NT2/D1 (cell line): ENCODE data around the gene ABAT.
"Not testable (repeated sequence)": the region's sequence is repeated elsewhere in the genome, so short reads cannot be mapped to it uniquely, and the experiment has no call there.

ENCODE experiments used
- DNase-seq: peaks from one replicate; pipeline ENCODE4 v3.0.0-alpha.2; 2011; ENCODE audit warnings: low read depth, low spot score
- H3K27me3 ChIP-seq: 2 replicates; pipeline ENCODE4 v1.6.0; 2011; ENCODE audit warnings: mild to moderate bottlenecking; ENCODE audit not compliant: insufficient read length, insufficient read depth
- H3K36me3 ChIP-seq: 2 replicates; pipeline ENCODE4 v1.6.1; 2011; ENCODE audit warnings: mild to moderate bottlenecking, low read length, mixed read lengths; ENCODE audit not compliant: insufficient read depth, insufficient read length
- H3K4me1 ChIP-seq: 2 replicates; pipeline ENCODE4 v1.5.1; 2011; ENCODE audit not compliant: insufficient read depth, insufficient read length
- H3K4me3 ChIP-seq: 2 replicates; pipeline ENCODE4 v1.5.1; 2011; ENCODE audit warnings: low read depth; ENCODE audit not compliant: insufficient read length
- H3K9ac ChIP-seq: 2 replicates; pipeline ENCODE4 v1.6.0; 2011; ENCODE audit warnings: low read depth; ENCODE audit not compliant: insufficient read length
- H3K9me3 ChIP-seq: 2 replicates; pipeline ENCODE4 v1.5.1; 2011; ENCODE audit warnings: mild to moderate bottlenecking, low read length; ENCODE audit not compliant: insufficient read depth
- SUZ12 ChIP-seq: IDR thresholded peaks from 2 replicates; pipeline ENCODE4 v1.6.1; 2011; ENCODE audit not compliant: insufficient read length, insufficient read depth; ENCODE audit errors: extremely low read depth
- YY1 ChIP-seq: IDR thresholded peaks from 2 replicates; pipeline ENCODE4 v1.6.1; 2011; ENCODE audit not compliant: insufficient read length, insufficient read depth
- ZNF274 ChIP-seq: IDR thresholded peaks from 2 replicates; pipeline ENCODE4 v1.6.1; 2011; ENCODE audit warnings: mild to moderate bottlenecking, low read depth, low read length

The ABAT gene

DNA sequence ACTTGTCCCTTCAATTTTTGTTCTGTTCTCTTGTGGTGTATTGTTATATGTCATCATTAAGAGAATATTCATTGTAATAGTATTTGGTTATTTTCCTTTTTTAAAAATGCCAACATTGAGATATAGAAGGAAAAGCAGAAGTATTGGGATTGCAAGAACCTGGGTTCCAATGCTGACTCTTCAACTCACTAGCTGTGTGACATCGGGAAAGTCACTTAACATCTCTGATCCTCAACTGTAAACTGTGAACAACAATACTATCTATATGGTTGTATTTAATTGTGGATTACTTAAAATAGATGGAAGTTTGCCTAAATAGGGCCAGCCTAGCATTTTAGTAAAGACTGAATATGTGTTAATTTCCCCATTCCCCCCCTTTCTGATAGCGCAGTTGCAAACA, 67.2 kb downstream of the ABAT start:
- peaks cover 4% of the 10 kb centered on the region; the same call in 1 of the 2 replicates for H3K9me3 ChIP-seq
- no peaks in the 10 kb centered on the region for H3K27me3 ChIP-seq
- H3K4me1 ChIP-seq, result no peaks in the 10 kb centered on the region
- H3K9ac ChIP-seq, result no peak overlapping the region
- no peaks in the 10 kb centered on the region for H3K36me3 ChIP-seq
- no peak overlapping the region for H3K4me3 ChIP-seq
- no peak for DNase-seq
- TF ChIP-seq YY1, result no peak
- no peak for TF ChIP-seq ZNF274
- TF ChIP-seq SUZ12, result no peak

DNA sequence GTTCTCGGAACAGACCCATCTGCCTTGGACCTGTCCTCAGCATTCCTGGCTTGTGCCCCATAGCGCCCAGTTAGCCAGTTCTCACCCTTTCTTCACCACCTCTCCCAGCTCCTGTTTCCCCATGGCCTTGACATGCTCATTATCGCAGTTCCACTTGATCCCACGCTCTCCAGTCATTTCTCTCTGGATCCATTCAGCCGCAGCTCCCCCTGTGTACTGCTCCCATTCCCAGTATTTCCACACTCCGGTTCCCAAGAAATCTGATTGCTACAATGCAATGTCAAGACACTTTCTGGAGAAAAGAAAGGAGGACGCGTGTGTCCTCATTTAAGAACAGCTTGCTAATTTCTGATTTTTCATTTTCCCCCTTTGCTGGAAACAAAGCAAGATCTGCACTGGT, 67.7 kb downstream of the ABAT start:
- DNase-seq, result no peak
- Histone ChIP-seq H3K27me3 (no peaks in the 10 kb centered on the region), H3K9me3 (peaks cover 4% of the 10 kb centered on the region; the same call in 1 of the 2 replicates), H3K4me1 (no peaks in the 10 kb centered on the region), H3K36me3 (no peaks in the 10 kb centered on the region), H3K4me3 (no peak overlapping the region), H3K9ac (no peak overlapping the region)
- TF ChIP-seq ZNF274, result no peak
- TF ChIP-seq YY1, result no peak
- TF ChIP-seq SUZ12, result no peak

DNA sequence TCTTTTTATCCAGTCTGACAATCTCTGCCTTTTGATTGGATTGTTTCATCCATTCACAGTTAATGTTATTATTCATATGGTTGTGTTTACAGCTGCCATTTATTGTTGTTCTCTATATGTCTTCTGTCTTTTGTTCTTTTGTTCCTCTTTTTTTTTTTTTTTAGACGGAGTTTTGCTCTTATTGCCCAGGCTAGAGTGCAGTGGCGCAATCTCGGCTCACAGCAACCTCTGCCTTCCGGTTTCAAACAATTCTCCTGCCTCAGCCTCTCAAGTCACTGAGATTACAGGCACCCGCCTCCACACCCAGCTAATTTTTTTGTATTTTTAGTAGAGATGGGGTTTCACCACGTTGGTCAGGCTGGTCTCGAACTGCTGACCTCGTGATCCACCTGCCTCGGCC, 74.5 kb downstream of the ABAT start:
- not testable (repeated sequence) for H3K27me3 ChIP-seq, H3K9me3 ChIP-seq, H3K9ac ChIP-seq, H3K4me1 ChIP-seq, H3K36me3 ChIP-seq, DNase-seq, H3K4me3 ChIP-seq

DNA sequence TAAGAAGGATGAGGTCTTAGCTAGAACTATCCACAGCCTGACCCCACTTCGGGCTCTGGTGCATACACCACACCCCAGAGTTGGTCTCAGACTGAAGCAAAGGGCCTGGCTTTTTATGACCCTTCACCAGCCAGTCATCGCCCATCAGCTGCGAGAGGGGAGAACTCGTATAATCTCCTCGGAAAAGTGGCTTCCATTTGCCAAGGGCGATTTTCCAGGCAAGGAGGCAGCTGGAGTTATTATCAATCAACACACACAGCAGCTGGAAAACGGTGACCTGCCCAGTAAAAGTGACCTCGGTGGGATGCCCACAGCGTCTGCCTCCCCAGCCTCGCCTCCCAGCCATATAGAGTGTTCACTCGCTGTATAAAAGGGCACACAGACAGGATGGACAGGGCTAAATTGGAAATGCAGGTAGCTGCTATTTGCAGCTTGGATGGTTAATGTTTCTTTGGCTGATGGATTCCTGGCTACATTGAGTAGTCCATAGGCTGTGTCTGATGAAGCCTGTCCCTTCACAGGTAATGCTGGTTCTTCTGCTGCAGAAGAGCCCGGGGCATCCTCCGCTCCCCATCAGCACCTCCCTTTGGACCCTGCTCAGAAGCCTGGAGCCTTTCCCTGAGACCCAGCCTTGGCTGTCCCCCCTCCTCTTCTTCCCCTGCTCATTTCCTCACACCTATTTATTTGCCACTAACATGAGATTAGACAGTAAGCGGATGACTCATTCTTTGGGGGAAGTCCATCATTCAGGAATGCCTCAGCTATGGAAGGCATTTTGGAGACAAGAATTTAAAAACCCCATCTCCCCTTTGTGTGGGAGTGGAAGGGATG, 77.3 kb downstream of the ABAT start:
- H3K4me1 ChIP-seq, result no peaks in the 10 kb centered on the region
- TF ChIP-seq SUZ12 (no peak), YY1 (no peak), ZNF274 (no peak)
- no peaks in the 10 kb centered on the region for H3K9me3 ChIP-seq
- no peaks in the 10 kb centered on the region for H3K27me3 ChIP-seq
- no peak for DNase-seq
- no peak overlapping the region for H3K9ac ChIP-seq
- no peaks in the 10 kb centered on the region for H3K36me3 ChIP-seq
- H3K4me3 ChIP-seq, result no peak overlapping the region

DNA sequence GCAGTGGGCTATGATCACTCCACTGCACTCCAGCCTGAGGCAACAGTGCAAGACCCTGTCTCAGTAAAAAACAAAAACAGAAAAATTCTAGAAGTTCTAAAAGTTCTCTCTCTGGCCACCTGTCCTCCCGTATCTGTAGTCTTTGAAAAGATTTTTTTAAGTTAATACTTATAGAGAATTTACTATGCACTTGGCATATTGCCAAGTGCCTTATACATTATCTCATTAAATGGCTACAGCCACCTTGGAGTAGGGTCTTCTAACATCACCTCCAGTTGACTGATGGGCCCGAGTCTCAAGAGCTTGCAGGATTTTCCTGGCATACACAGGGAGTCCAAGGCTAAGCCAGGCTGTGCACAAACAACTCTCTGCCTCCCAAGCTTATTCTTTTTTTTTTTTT, 78.3 kb downstream of the ABAT start:
- no peaks in the 10 kb centered on the region for H3K9me3 ChIP-seq
- H3K4me3 ChIP-seq, result no peak overlapping the region
- no peak overlapping the region for H3K9ac ChIP-seq
- H3K36me3 ChIP-seq, result no peaks in the 10 kb centered on the region
- no peak for TF ChIP-seq ZNF274
- TF ChIP-seq YY1, result no peak
- TF ChIP-seq SUZ12, result no peak
- H3K27me3 ChIP-seq, result no peaks in the 10 kb centered on the region
- no peaks in the 10 kb centered on the region for H3K4me1 ChIP-seq
- no peak for DNase-seq

DNA sequence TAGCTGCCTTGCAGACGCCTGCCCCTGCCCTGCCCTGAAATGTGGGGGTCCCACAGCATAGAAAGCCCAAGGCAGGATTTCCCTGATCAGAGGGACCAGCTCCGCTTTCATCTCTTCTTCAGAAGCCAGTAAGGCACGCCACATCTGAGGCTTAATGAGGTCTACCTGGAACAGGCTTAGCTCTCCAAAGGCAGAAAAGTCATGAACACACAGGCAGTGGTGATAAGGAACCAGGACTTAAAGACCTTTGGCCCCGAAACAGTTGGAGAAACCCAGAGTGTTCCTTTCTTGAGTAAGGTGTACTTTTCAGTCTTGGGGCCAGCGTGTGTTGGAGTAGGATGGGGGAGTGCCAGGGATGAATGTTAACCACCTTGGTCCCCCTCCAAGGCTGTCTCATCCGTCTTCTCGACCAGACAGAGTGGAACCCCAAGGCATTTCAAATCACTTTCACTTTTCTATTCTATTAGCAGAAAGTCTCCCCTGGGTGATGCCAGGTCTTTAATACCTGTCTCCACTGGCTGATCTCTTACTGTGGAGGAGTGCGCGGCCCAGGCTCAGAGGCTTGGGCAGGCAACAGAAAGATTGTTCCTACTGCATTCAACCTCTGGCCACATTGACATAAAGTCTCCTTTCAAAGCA, 79.1 kb downstream of the ABAT start:
- H3K9ac ChIP-seq, result no peak overlapping the region
- DNase-seq, result no peak
- H3K36me3 ChIP-seq, result no peaks in the 10 kb centered on the region
- TF ChIP-seq ZNF274 (no peak), SUZ12 (no peak), YY1 (no peak)
- no peak overlapping the region for H3K4me3 ChIP-seq
- H3K9me3 ChIP-seq, result no peaks in the 10 kb centered on the region
- H3K27me3 ChIP-seq, result no peaks in the 10 kb centered on the region
- H3K4me1 ChIP-seq, result no peaks in the 10 kb centered on the region

DNA sequence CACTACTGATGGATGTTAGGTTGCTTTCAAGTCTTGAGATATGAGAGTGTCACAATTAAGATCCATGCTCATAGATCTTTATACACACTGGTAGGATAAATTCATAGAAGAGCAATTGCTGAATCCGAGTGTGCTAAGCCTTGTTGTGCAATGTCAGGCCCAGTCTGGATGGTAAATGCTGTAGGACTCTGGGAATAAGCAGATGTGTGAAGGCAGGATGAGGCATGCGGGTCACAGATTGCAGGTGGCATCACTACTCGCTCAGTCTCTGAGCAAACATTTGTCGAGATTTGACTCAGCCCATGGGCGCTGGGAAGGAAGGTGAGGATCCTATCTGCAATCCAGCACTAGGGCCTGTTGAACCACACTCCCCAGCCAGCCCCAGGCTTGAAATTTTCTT, 82.3 kb downstream of the ABAT start:
- Histone ChIP-seq H3K4me3 (no peak overlapping the region), H3K36me3 (no peaks in the 10 kb centered on the region), H3K9ac (no peak overlapping the region), H3K27me3 (no peaks in the 10 kb centered on the region), H3K9me3 (no peaks in the 10 kb centered on the region), H3K4me1 (no peaks in the 10 kb centered on the region)
- DNase-seq, result no peak
- TF ChIP-seq ZNF274 (no peak), SUZ12 (no peak), YY1 (no peak)
